Stimulated activated CD8-positive, alpha-beta memory T cell treated with anti-CD3 and anti-CD28 coated beads, Interleukin-15, amount 100 ng/mL, for 48 hours (primary cell): Measurements from ENCODE around the gene MUL1.
"Not testable (repeated sequence)": the region's sequence is repeated elsewhere in the genome, so short reads cannot be mapped to it uniquely, and the experiment has no call there.

ENCODE experiments used
- DNase-seq, 2 donors: peaks; one replicate each; pipeline ENCODE4 v3.0.0-alpha.2; 2020; ENCODE audit warnings: low read depth in 2 of 2

MUL1 gene

DNA sequence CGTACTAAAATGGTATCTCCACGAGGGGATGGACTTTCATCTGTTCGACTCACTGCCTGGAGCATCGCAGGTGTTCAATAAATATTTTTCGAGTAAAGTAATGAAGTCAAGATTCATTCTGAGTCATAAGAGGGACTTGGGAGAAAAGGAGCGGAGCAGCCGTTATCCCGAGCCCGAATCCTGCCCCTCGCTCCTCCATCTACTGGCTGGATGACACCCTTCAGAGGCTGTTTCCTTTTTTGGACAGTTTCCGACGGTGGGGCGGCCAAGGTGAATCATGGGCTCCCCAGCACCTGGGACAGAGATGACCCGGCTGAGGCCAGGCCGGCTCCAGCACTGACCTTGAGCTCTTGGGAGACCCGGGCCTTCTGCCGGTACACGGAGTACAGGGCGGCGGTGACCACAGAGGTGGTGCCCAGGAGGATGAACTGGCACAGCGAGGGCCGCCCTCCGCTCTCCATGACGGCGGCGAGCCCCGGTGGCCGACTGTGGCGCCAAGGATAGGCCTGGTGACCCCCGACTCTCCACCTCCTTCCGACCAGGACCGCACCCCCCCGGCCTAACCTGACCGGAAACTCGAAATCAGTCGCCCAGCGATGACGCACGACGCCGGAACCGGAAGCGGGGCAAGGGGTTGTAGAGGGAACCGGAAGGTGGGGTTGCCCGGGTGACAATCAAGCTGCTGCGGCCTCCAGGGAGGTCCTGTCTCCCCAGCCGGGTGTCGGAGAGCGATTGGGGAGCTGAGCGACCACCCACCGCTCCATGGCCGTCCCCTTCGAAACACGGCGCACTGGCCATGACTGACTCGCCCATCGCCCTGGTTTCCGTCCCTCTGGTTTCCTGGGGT is at the start of gene MUL1:
TSS of gene MUL1 (minus strand) at position 588 of the 847 bp plus-strand sequence. CDS start at position 461, 127 bp downstream.
- DNase-seq: peak; percentile 89 to 94

GRCh38 chr1:20555758-20556120 is 47.8 kb upstream of the MUL1 start:
- DNase-seq: no peak

DNA sequence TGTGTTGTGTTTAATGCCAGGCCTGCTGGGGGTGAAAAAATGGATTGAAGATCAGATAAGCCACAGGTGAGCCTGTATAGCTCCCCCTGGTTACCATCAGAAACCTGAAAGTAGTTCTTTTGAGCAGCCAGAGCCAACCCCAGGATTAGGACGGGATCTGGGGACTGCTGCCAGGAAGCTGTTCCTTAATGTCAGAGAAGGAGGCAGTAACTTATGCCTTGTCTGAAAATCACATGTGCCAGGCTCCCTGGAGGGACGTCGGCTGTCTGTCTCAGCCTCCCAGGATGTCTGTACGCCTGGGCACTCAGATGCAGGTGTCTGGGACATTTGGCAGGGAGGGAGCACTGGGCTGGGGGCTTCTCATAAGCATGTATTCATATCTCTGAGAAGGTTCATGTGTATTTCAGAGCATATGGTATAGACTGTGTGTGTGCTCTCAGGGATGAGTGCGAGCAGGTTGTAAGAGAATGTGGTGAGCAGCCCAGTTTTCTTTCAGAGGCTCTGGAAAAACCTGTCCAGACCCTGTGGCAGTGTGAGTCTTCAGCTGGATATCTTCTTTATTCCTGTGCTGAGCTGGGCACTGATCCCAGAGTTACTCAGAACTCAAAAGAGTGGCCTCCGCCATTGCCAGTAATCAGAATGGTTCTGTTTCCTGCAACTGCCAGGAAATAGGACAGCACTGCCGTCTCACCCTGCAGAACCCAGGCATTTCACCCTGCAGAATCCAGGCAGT is 47.2 kb upstream of the MUL1 start:
- no peak for DNase-seq

- DNase-seq: no peak
These were observed 44.9 kb upstream of the MUL1 start for GRCh38 chr1:20552728-20553445.

DNA sequence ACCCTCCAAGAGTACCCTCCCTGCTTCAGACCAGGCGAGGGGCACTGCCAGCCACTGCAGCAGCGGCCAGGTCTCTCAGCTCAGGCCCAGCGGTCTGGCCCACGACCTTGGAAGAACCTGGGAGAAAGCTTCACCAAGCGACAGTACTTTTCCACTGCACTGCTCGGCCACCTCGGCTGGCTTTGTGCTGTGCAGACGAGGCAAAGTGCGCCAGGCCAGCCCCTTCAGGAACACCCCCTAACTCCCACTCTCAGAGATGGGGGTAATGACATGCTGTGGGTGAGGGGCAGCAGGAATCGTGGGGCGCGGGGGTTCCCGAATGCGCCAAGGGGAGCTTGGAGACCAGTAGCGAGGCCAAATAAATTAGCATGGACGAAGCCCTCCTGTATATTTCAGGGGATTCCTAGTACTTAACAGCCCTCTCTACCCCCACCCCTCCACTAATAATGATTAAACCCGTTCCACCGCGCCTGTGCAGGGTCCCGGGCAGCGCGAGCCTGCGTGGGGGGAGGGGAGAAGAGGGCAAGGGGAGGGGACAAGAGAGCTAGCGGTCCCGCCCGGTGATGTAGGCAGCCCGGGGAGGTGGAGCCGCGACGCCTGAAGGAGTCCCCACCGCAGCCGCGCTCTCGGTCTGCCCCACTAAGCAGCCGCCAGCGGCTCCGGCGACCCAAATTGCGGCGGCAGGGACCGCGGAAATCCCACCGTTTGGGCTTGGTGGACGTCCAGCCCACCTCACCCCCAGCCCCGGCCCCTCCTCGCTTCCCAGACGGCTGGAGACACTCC is 44.2 kb upstream of the MUL1 start, which contains the start of gene FAM43B:
TSS of gene FAM43B (plus strand) at position 629 of the 783 bp plus-strand sequence. CDS start 401 bp downstream, outside the sequence.
- DNase-seq: no peak

DNA sequence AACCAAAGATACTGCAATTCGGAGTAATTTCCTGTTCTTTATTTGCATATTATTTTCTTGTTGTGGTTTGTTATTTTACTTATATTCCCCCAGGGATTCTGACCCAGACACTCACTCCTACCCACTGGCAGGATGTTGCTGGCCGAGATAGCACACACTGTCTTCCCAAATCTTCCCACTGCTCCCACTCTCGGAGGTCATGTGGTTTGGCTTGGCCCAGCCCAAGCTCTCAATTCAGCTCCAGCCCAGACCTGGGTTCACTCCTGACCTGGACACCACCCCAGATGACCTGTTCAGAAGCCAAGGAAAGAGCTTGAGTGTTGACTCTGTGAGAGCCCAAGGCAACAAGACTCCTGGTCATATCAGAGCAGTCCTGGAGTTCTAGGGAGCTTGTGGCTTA is 43.2 kb upstream of the MUL1 start:
- no peak for DNase-seq

GRCh38 chr1:20546637-20547036 is 38.7 kb upstream of the MUL1 start:
- no peak for DNase-seq

DNA sequence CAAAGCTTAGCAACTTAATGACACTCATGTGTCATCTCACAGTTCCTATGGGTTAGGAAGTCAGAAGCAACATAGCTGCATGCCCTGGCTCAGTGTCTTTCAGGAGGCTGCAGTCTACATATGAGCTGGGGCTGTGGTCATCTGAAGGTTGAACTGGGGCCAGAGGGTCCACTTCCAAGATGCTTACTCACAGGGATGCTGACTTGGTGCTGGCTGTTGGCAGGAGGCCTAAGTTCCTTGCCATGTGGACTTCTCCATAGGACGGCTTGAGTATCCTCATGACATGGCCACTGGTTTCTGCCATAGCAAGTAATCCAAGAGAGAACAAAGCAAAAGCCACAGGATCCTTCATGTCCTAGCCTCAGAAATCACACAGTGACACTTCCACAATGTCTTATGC is 32.3 kb upstream of the MUL1 start:
- DNase-seq: no peak

- DNase-seq: no peak
These were observed 31.0 kb upstream of the MUL1 start for GRCh38 chr1:20538760-20539551.

- no peak for DNase-seq
These were observed 30.3 kb upstream of the MUL1 start for GRCh38 chr1:20538227-20538626.

DNA sequence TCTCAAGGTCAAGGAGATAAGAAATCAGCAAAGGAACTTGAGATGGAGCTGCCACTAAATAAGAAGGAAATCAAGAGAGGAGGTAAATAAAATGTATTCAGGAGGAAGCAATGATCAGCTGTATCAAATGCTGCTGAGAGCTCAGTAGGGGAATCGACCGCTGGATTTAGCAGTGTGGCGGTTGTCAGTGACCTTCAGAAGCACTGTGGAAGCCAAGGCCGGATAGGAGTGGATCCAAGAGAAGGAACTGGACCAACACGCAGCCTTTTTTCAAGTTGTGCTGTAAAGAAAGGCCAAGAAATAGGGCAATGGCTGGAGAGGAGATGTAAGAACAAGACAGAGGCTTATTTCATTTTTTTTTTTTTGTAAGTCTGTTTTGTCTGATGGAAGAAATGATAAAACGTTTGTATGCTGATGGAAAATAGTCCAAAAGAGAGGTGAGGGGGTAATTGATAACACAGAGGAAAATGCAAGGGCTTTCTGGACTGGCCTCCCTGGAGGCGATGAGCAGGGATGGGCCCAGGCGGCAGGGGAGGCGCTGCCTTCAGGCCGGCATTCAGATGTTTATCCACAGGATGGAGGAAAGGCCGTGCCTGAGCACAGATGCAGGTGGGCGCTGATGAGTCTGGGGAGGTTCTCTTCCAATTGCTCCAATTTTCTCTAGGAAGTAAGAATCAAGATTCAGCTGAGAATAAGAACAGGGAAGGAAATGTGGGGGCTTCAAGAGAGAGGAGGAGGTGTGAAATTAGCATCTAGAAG is 26.9 kb upstream of the MUL1 start:
- DNase-seq: no peak

- DNase-seq: no peak
These were observed 25.7 kb upstream of the MUL1 start for GRCh38 chr1:20533635-20534034.

DNA sequence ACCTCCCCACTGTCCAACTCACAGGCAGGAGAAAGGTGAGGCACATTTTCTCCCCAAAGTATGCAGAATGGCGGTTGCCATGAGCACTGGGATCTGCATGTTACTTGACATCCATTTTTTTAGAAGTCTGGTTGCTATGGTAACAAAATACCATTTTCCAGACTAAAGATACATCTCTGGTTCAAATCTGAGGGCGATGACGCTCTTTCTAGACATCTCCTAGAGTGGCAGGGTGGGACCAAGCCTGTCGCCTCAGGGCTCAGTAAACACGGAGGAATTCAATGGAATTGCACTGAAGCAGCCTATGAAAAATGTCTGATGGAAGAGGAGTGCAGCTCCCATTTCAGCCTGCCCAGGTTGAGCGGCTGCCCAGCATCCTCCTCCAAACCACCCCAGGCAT is 22.9 kb upstream of the MUL1 start:
- no peak for DNase-seq

- DNase-seq: no peak
These were observed 22.4 kb upstream of the MUL1 start for GRCh38 chr1:20530306-20530705.

- DNase-seq: no peak
These were observed 20.3 kb upstream of the MUL1 start for GRCh38 chr1:20528221-20528620.

- DNase-seq: no peak
These were observed 18.3 kb upstream of the MUL1 start for GRCh38 chr1:20526267-20526666.

- peak; percentile 21 to 24 for DNase-seq
These were observed 14.3 kb upstream of the MUL1 start for GRCh38 chr1:20521960-20522861.

- not testable (repeated sequence) for DNase-seq
These were observed 11.8 kb upstream of the MUL1 start for GRCh38 chr1:20519609-20520262.
